Osteoblast (primary cell): Measurements from ENCODE around the gene CHKA. TPM values are rescaled to one million over a fixed set of nuclear protein-coding genes. Genes with fewer than 3 reads are reported as not detected.

Experiments
- DNase-seq: peaks from one replicate; pipeline ENCODE4 v3.0.0; 2011; ENCODE audit warnings: low spot score, mixed read lengths; ENCODE audit not compliant: insufficient read length; ENCODE audit errors: missing footprints
- H2AFZ ChIP-seq: 2 replicates; pipeline ENCODE4 v1.6.0; 2011; ENCODE audit warnings: mild to moderate bottlenecking, low read length
- H3K27ac ChIP-seq: 2 replicates; pipeline ENCODE4 v1.5.1; 2011; ENCODE audit warnings: mild to moderate bottlenecking, low read depth, low read length, moderate library complexity
- H3K27me3 ChIP-seq: 2 replicates; pipeline ENCODE4 v1.6.0; 2012; ENCODE audit warnings: mild to moderate bottlenecking, control low read depth, inconsistent platforms, low read length, moderate library complexity; ENCODE audit not compliant: insufficient read depth
- H3K36me3 ChIP-seq: 2 replicates; pipeline ENCODE4 v1.5.1; 2011; ENCODE audit warnings: mild to moderate bottlenecking, low read length, control low read depth, moderate library complexity; ENCODE audit not compliant: insufficient read depth
- H3K4me1 ChIP-seq: 2 replicates; pipeline ENCODE4 v1.5.1; 2011; ENCODE audit warnings: mild to moderate bottlenecking, low read length, control low read depth, moderate library complexity; ENCODE audit not compliant: insufficient read depth
- H3K4me2 ChIP-seq: 2 replicates; pipeline ENCODE4 v1.6.0; 2011; ENCODE audit warnings: mild to moderate bottlenecking, low read length; ENCODE audit not compliant: insufficient read depth
- H3K4me3 ChIP-seq: fragments of 200-600 bp; sonication (generic); 3 replicates; pipeline ENCODE4 v1.5.1; 2012; ENCODE audit warnings: mild to moderate bottlenecking, low read length, inconsistent platforms; ENCODE audit not compliant: insufficient read depth
- H3K79me2 ChIP-seq: 2 replicates; pipeline ENCODE4 v1.6.0; 2012; ENCODE audit warnings: mild to moderate bottlenecking, low read length, control low read depth, inconsistent platforms; ENCODE audit not compliant: insufficient read depth
- H3K9me3 ChIP-seq: 2 replicates; pipeline ENCODE4 v1.5.1; 2011; ENCODE audit warnings: low read depth, low read length, control low read depth
- H4K20me1 ChIP-seq: 2 replicates; pipeline ENCODE4 v1.6.0; 2012; ENCODE audit warnings: mild to moderate bottlenecking, low read length, control low read depth; ENCODE audit not compliant: insufficient read depth
- total RNA-seq: library from RNA; depleted of rRNA; stranded (reverse); fragments of >200 nt; gene quantifications from 2 replicates; pipeline ENCODE4 v1.2.3, GENCODE V29; 2012
- TF ChIP-seq, protein P1 (sequence below): IDR thresholded peaks from 2 replicates; pipeline ENCODE4 v1.5.1; 2011; ENCODE audit warnings: mild to moderate bottlenecking, low read depth, low read length, moderate library complexity; ENCODE audit errors: extremely low read depth

Gene CHKA
- total RNA-seq, 1 donor: 29.0 TPM

DNA sequence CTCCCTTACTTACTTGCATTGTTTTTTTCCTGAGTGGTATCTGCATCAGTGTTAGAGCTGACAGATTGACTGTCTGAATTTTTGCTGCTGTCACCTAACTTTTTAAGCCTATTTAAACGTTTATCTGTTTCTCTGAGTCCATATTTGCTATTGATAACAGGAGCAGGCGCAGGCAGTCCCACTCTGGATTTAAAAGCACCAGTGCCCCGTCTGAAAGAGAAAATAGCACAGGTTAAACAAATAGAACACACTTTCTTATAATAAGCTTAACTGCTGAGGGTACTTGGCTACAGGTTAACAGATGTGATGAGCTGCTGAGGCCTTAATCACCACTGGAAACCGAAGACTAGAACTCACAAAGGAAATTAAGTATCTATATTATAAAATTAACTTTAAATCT, 45.8 kb upstream of the CHKA start:
- no peaks in the 10 kb centered on the region for H3K79me2 ChIP-seq
- peaks cover 72% of the 10 kb centered on the region for H3K36me3 ChIP-seq
- H3K4me3 ChIP-seq: no peak overlapping the region
- H3K4me1 ChIP-seq: peaks cover 8% of the 10 kb centered on the region
- H3K27me3 ChIP-seq: no peaks in the 10 kb centered on the region
- no peak overlapping the region for H3K27ac ChIP-seq
- no peak for DNase-seq
- H3K4me2 ChIP-seq: no peak overlapping the region
- H4K20me1 ChIP-seq: peaks cover 12% of the 10 kb centered on the region
- no peak overlapping the region for H2AFZ ChIP-seq
- TF ChIP-seq, protein P1, sequence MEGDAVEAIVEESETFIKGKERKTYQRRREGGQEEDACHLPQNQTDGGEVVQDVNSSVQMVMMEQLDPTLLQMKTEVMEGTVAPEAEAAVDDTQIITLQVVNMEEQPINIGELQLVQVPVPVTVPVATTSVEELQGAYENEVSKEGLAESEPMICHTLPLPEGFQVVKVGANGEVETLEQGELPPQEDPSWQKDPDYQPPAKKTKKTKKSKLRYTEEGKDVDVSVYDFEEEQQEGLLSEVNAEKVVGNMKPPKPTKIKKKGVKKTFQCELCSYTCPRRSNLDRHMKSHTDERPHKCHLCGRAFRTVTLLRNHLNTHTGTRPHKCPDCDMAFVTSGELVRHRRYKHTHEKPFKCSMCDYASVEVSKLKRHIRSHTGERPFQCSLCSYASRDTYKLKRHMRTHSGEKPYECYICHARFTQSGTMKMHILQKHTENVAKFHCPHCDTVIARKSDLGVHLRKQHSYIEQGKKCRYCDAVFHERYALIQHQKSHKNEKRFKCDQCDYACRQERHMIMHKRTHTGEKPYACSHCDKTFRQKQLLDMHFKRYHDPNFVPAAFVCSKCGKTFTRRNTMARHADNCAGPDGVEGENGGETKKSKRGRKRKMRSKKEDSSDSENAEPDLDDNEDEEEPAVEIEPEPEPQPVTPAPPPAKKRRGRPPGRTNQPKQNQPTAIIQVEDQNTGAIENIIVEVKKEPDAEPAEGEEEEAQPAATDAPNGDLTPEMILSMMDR: no peak
- no peaks in the 10 kb centered on the region for H3K9me3 ChIP-seq

DNA sequence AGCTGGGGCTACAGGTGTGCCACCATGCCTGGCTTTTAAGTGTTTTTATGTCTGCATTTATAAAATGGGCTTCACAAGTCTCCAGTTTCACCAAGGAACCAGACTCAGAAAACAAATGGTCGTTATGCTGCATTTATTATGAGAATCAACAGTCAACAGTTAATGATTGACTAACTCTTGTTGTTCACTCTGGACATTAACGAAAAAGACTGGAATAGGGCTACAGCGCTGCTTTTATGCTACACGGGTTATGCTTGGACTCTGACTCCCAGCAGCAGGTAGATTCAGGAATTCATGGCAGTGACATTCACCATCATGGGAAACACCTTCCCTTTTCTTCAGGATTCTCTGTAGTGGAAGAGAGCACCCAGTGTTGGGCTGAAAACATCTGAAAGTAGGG, 44.4 kb upstream of the CHKA start:
- H3K27me3 ChIP-seq: no peaks in the 10 kb centered on the region
- TF ChIP-seq, protein P1: no peak
- H3K79me2 ChIP-seq: no peaks in the 10 kb centered on the region
- no peak overlapping the region for H3K27ac ChIP-seq
- H3K4me1 ChIP-seq: peaks cover 8% of the 10 kb centered on the region
- no peaks in the 10 kb centered on the region for H3K9me3 ChIP-seq
- peaks cover 58% of the 10 kb centered on the region for H3K36me3 ChIP-seq
- no peak overlapping the region for H2AFZ ChIP-seq
- no peak overlapping the region for H3K4me3 ChIP-seq
- peaks cover 14% of the 10 kb centered on the region for H4K20me1 ChIP-seq
- H3K4me2 ChIP-seq: no peak overlapping the region
- no peak for DNase-seq

DNA sequence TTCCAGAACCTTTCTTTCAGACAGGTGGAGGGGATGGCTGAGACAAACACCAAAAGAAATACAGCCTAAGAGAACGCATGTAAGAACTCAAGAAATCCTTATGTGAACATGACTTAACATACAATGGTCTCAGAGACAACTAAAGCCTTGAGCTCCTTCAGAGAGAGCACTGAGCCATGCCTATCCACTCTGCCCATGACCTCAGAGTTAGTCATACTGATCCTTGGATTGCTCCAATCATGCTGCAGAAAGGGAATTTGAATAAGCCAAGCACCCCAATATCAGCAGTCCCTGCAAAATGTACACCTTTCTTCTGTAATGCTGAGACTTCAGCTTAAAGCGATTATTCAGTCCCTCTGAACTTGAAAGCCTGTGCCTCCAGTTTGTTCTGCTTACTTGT, 43.2 kb upstream of the CHKA start:
- DNase-seq: no peak
- H3K36me3 ChIP-seq: peaks cover 46% of the 10 kb centered on the region

DNA sequence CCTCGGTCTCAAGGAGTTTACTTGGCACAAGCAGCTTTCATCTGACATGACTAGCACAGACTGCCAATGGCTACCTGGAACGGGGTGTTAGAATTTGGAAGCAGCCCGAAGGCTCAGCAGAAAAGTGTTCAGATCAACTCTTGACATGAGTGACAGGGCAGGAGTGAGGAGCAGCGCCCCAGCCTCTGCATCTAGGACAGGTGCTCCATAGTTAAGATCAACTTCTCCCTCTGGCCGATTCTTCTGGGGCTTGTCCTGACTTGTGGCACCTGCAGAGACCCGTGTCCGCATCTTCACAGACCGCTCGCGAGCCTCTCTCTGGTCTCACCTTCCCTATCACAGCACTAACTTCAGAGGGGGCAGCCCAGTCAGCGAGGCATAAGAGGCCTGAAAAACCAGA, 42.5 kb upstream of the CHKA start:
- no peak overlapping the region for H2AFZ ChIP-seq
- H3K4me3 ChIP-seq: no peak overlapping the region

More for the DNA sequence above, 43.2 kb upstream of the CHKA start:
- H3K9me3 ChIP-seq: no peaks in the 10 kb centered on the region
- no peaks in the 10 kb centered on the region for H3K79me2 ChIP-seq
- H3K4me3 ChIP-seq: no peak overlapping the region
- no peaks in the 10 kb centered on the region for H3K27me3 ChIP-seq
- no peak overlapping the region for H3K4me2 ChIP-seq
- peaks cover 14% of the 10 kb centered on the region for H4K20me1 ChIP-seq
- TF ChIP-seq, protein P1: no peak
- H3K4me1 ChIP-seq: peaks cover 8% of the 10 kb centered on the region
- H3K27ac ChIP-seq: no peak overlapping the region
- H2AFZ ChIP-seq: no peak overlapping the region

More for the DNA sequence above, 42.5 kb upstream of the CHKA start:
- DNase-seq: no peak
- TF ChIP-seq, protein P1: no peak
- Histone ChIP-seq H3K27ac (no peak overlapping the region), H3K4me1 (peaks cover 8% of the 10 kb centered on the region), H3K36me3 (peaks cover 39% of the 10 kb centered on the region), H3K9me3 (no peaks in the 10 kb centered on the region), H3K79me2 (no peaks in the 10 kb centered on the region), H3K4me2 (no peak overlapping the region), H3K27me3 (no peaks in the 10 kb centered on the region), H4K20me1 (peaks cover 14% of the 10 kb centered on the region)
